MM.1S (cell line): ENCODE results near the gene APRT.

ENCODE experiments used
- EZH2phosphoT487 ChIP-seq: fragments of 300-600 bp; sonication (generic); IDR thresholded peaks from 2 replicates; pipeline ENCODE4 v1.6.1; 2018; ENCODE audit warnings: antibody characterized with exemption, low read length
- TF ChIP-seq, protein P1 (sequence below): fragments of 300-600 bp; sonication (generic); IDR thresholded peaks from 2 replicates; pipeline ENCODE4 v1.5.1; 2016; ENCODE audit warnings: antibody characterized with exemption, low read length, mixed read lengths

DNA sequence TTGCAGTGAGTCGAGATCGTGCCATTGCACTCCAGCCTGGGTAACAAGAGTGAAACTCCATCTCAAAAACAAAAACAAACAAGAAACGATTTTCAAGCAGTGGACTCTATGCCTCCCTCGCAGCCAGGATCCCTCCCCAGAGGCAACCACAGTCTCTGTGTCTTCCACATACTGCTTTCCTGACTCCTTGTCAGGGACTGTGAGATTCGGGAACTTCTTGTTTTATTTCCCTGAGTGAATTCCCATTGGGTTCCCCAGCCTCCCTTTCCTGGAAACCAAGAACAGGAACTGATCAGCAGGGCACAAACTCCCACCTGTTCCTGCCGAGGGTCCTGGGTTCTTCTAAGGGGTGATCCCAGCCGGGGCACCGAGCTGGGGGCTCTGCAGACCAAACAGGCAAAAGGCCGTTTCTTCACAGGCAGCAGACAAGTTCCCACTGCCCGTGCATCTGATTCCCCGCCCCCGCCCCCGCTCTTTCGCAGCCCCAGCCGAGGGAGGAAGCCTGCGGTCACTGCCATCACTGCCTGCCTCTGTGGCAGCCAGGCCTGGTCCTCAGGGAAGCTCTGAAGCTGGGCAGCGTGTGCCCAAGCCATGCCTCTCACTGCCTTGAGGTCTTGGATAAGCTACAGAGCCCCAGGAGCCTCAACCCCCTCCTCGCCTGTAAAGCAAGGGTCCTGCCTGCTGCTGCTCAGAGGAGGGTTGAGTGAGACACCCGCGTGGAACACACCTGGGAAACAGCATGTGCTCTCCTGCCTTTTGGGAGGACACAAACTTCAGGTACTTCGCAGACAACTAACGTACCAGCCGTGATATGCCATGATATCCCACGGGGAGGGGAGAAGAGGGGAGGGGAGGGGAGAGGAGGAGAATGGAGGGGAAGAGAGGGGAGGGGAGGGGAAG is 21.2 kb downstream of the APRT start:
- TF ChIP-seq, protein P1, sequence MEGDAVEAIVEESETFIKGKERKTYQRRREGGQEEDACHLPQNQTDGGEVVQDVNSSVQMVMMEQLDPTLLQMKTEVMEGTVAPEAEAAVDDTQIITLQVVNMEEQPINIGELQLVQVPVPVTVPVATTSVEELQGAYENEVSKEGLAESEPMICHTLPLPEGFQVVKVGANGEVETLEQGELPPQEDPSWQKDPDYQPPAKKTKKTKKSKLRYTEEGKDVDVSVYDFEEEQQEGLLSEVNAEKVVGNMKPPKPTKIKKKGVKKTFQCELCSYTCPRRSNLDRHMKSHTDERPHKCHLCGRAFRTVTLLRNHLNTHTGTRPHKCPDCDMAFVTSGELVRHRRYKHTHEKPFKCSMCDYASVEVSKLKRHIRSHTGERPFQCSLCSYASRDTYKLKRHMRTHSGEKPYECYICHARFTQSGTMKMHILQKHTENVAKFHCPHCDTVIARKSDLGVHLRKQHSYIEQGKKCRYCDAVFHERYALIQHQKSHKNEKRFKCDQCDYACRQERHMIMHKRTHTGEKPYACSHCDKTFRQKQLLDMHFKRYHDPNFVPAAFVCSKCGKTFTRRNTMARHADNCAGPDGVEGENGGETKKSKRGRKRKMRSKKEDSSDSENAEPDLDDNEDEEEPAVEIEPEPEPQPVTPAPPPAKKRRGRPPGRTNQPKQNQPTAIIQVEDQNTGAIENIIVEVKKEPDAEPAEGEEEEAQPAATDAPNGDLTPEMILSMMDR: no peak
- TF ChIP-seq EZH2phosphoT487: no peak
